Adrenal gland (tissue), 12 donors: ENCODE measurements around the gene GMNN. TPM values are rescaled to one million over a fixed set of nuclear protein-coding genes. Genes with fewer than 3 reads are reported as not detected.
A peak's percentile ranks its signal among the peaks of the same experiment; 100 is the strongest.
"Not testable (repeated sequence)": the region's sequence is repeated elsewhere in the genome, so short reads cannot be mapped to it uniquely, and the experiment has no call there.

Experiments
- DNase-seq, 7 donors: peaks; one replicate each; pipeline ENCODE4 v3.0.0-alpha.2; 2019 to 2020
- H3K27ac ChIP-seq, 5 donors: fragments of 200-600 bp; sonication (generic) in 4 of 5; 1 replicate in 3 of 5; 2 replicates in 2 of 5; pipeline versions ENCODE4 v1.5.1 to v1.8.0; 2016 to 2020; ENCODE audit warnings: mild to moderate bottlenecking in 1 of 5
- H3K27me3 ChIP-seq: fragments of 200-600 bp; 2 replicates; pipeline ENCODE4 v1.8.0; 2021
- H3K36me3 ChIP-seq, 2 donors: fragments of 200-600 bp; replicated peaks in 1 of 2; 1 replicate in 1 of 2; 2 replicates in 1 of 2; pipeline versions ENCODE4 v1.5.1 to v1.8.0; 2018 to 2022
- H3K4me1 ChIP-seq, 2 donors: fragments of 200-600 bp; replicated peaks in 1 of 2; 1 replicate in 1 of 2; 2 replicates in 1 of 2; pipeline versions ENCODE4 v1.5.1 to v1.8.0; 2018 to 2021
- H3K4me3 ChIP-seq, 4 donors: fragments of 200-600 bp; sonication (generic) in 3 of 4; one replicate each; pipeline ENCODE4 v1.5.1; 2016 to 2018
- H3K9me3 ChIP-seq, 3 donors: fragments of 200-600 bp; sonication (generic) in 1 of 3; replicated peaks in 1 of 3; 1 replicate in 2 of 3; 2 replicates in 1 of 3; pipeline versions ENCODE4 v1.5.1 to v1.8.0; 2016 to 2021
- POLR2A ChIP-seq, 2 donors: fragments of 450-650 bp; IDR thresholded peaks; one replicate each; pipeline ENCODE4 v1.6.1; 2017; ENCODE audit warnings: antibody characterized with exemption in 2 of 2, mild to moderate bottlenecking in 2 of 2, moderate library complexity in 1 of 2
- WGBS, 4 donors: extraction: QIAGEN DNeasy Blood & Tissue Kit in 2 of 4; methylation state at CpG; one replicate each; pipeline versions ENCODE4 v1.1.5 to v1.1.7; 2013 to 2017; 5-methylcytosine and 5-hydroxymethylcytosine counted together
- intact Hi-C, 2 donors: fragments of 100-400 bp; cut with DNase I; formaldehyde crosslinking; loops; one replicate each; pipeline versions ENCODE4 v1.14.1 to v1.15.0; 2022 to 2023
- polyA plus RNA-seq, 3 donors: library from polyadenylated mRNA; stranded (reverse); fragments of 200-250 nt in 2 of 3; fragments of 350-450 nt in 1 of 3; fragmentation: Illumina TruSeq in 1 of 3; extraction: RNeasy Lipid Tissue Mini Kit (QIAGEN cat#74804) in 1 of 3; gene quantifications; one replicate each; pipeline ENCODE4 v1.2.3, GENCODE V29; 2013 to 2014
- total RNA-seq, 9 donors: library from RNA; depleted of rRNA in 4 of 9; stranded (reverse); fragments of >200 nt in 4 of 9; fragments of 120-200 nt in 1 of 9; fragmentation: NEBNext Ultra II Directional in 1 of 9; extraction: Animal tissue kit (Norgen Biotek cat#: 25700) in 1 of 9; gene quantifications; one replicate each; pipeline versions ENCODE4 v1.1.0 to v1.2.4, GENCODE V29; 2013 to 2023
- TF ChIP-seq, protein P1 (sequence below), 6 experiments: fragments of 450-650 bp in 4 of 6; fragments of 200-600 bp in 2 of 6; sonication (generic) in 1 of 6; IDR thresholded peaks; 1 replicate in 5 of 6; 2 replicates in 1 of 6; pipeline versions ENCODE4 v1.5.1 to v1.8.0; 2016 to 2021; ENCODE audit warnings: antibody characterized with exemption in 6 of 6, mild to moderate bottlenecking in 2 of 6, moderate library complexity in 1 of 6
- donor health status: healthy with polysubstance abuse.
- donor health status: Bipolar disorder and iron deficiency.
- donor health status: DM: yes; HTN: yes; CAD: no.
- donor health status: DM: no; HTN: no; CAD: no.
- donor health status: DM: no; HTN: no; CAD: no.
- donor health status: DM: yes; HTN: yes; CAD: no.

The GMNN gene
- total and polyA plus RNA-seq, 12 donors = 4.1 to 60.3 (median 8.3) TPM

DNA sequence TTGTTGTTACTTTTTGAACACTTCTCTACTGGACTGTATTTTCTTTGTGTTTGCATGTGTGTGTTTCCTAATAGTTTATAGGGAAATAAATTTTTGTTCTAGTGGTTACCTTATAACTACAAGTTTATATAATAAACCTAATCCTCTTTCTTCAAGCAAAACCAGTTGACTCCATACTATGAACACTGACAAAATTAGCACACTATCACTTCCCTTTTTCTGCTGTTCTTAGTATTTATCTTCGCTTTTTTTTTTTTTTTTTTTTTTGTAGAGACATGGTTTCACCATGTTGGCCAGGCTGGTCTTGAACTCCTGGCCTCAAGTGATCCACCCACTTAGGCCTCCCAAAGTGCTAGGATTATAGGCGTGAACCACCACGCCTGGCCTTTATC lies 30.8 kb upstream of the GMNN start:
- TF ChIP-seq POLR2A (IDR thresholded peaks at IDR 0.05) = no peak
- TF ChIP-seq, protein P1, sequence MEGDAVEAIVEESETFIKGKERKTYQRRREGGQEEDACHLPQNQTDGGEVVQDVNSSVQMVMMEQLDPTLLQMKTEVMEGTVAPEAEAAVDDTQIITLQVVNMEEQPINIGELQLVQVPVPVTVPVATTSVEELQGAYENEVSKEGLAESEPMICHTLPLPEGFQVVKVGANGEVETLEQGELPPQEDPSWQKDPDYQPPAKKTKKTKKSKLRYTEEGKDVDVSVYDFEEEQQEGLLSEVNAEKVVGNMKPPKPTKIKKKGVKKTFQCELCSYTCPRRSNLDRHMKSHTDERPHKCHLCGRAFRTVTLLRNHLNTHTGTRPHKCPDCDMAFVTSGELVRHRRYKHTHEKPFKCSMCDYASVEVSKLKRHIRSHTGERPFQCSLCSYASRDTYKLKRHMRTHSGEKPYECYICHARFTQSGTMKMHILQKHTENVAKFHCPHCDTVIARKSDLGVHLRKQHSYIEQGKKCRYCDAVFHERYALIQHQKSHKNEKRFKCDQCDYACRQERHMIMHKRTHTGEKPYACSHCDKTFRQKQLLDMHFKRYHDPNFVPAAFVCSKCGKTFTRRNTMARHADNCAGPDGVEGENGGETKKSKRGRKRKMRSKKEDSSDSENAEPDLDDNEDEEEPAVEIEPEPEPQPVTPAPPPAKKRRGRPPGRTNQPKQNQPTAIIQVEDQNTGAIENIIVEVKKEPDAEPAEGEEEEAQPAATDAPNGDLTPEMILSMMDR (IDR thresholded peaks at IDR 0.05) = no peak
- Histone ChIP-seq H3K27ac (peak overlapping the region in 4 of 5 donors; percentile 36 to 89 (median 61)), H3K9me3 (no peaks in the 10 kb centered on the region), H3K4me1 (peaks cover 0 to 14% of the 10 kb centered on the region in 2 donors), H3K4me3 (no peak overlapping the region), H3K36me3 (no peaks in the 10 kb centered on the region), H3K27me3 (no peaks in the 10 kb centered on the region)
- intact Hi-C loops = no loop called here
- WGBS, 4 donors = 79 to 87% (median 83%) methylated on average over 3 of the region's 3 CpGs
- DNase-seq = no peak

GRCh38 chr6:24744911-24745310 lies 29.8 kb upstream of the GMNN start:
- DNase-seq = peak in 2 of 7 donors; percentile 31 to 32
- H3K4me3 ChIP-seq = no peak overlapping the region
- WGBS, 4 donors = 70 to 82% (median 74%) methylated on average over 5 of the region's 5 CpGs
- intact Hi-C loops = no loop called here
- H3K9me3 ChIP-seq = no peaks in the 10 kb centered on the region
- peaks cover 0 to 14% of the 10 kb centered on the region in 2 donors for H3K4me1 ChIP-seq
- H3K36me3 ChIP-seq = no peaks in the 10 kb centered on the region
- TF ChIP-seq POLR2A (IDR thresholded peaks at IDR 0.05) = no peak
- TF ChIP-seq, protein P1 (IDR thresholded peaks at IDR 0.05) = no peak
- H3K27ac ChIP-seq = peak overlapping the region in 3 of 5 donors; percentile 9 to 89 (median 84)
- no peaks in the 10 kb centered on the region for H3K27me3 ChIP-seq

DNA sequence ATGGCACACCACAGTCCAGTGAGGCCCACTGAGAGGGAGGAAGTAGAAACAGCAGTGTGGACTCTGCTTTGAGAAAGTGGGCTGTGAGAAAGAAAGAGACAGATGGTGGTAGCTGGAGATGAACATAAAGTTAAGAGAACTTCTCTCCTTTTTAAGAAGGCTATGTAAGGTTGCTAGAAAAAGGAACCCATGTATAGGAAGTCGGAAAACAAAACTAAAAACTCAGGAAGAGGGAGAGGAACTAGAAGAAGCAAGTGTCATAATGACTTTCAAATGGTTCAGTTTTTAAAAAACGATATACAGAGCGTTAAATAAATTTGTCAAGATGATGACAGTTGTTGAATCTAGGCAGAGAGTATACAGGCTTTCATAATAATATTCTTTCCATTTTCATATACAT lies 25.4 kb upstream of the GMNN start:
- H3K27me3 ChIP-seq = no peaks in the 10 kb centered on the region
- no peak for DNase-seq
- H3K9me3 ChIP-seq = no peaks in the 10 kb centered on the region
- no peak overlapping the region for H3K4me3 ChIP-seq
- intact Hi-C loops = no loop called here
- H3K36me3 ChIP-seq = no peaks in the 10 kb centered on the region
- TF ChIP-seq POLR2A (IDR thresholded peaks at IDR 0.05) = no peak
- WGBS, 4 donors = 66 to 71% (median 68%) methylated on average over 3 of the region's 3 CpGs
- H3K4me1 ChIP-seq = no peaks in the 10 kb centered on the region
- H3K27ac ChIP-seq = peak overlapping the region in 2 of 5 donors; percentile 31 to 48

- DNase-seq, H3K27ac ChIP-seq, H3K27me3 ChIP-seq, H3K36me3 ChIP-seq, intact Hi-C loops, H3K9me3 ChIP-seq, H3K4me1 ChIP-seq, H3K4me3 ChIP-seq: not testable (repeated sequence)
- 80 to 85% (median 84%) methylated on average over 3 of the region's 3 CpGs for WGBS, 4 donors
Measured at GRCh38 chr6:24750878-24751277, 23.9 kb upstream of the GMNN start.

DNA sequence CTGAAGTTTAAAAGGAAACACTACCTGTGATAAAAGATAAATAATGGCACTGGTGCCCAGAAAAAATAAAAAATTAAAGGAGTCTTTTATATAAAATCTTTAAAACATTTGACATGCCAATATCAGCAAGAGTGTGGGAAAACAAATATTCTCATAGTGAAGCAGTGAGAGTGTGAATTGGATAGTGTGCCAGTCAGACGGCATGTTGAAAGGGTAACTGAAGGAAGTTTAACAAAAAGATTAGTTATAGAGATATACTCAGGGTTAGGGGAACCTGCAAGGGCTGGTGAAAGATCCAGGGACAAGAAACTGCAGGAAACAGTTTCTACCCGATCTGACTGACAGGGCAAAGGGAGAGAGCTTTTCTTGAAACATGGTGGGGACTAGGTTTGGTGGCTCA lies 22.2 kb upstream of the GMNN start:
- 69 to 77% (median 72%) methylated on average over 2 of the region's 2 CpGs for WGBS, 4 donors
- intact Hi-C loops = no loop called here
- Histone ChIP-seq H3K27me3 (no peaks in the 10 kb centered on the region), H3K4me3 (no peak overlapping the region), H3K9me3 (no peaks in the 10 kb centered on the region), H3K27ac (no peak overlapping the region), H3K4me1 (peaks cover 3 to 4% of the 10 kb centered on the region in 2 donors), H3K36me3 (no peaks in the 10 kb centered on the region)
- no peak for DNase-seq
- TF ChIP-seq POLR2A (IDR thresholded peaks at IDR 0.05) = no peak
- TF ChIP-seq, protein P1 (IDR thresholded peaks at IDR 0.05) = no peak
